Ascending aorta (tissue), 2 donors: ENCODE results near the gene KCNG2. TPM values are rescaled to one million over a fixed set of nuclear protein-coding genes. Genes with fewer than 3 reads are reported as not detected.

ENCODE experiments used
- DNase-seq, 2 donors: peaks; one replicate each; pipeline ENCODE4 v3.0.0-alpha.2; 2019; ENCODE audit warnings: low spot score in 2 of 2
- H3K27ac ChIP-seq, 2 donors: fragments of 200-600 bp; sonication (generic); one replicate each; pipeline ENCODE4 v1.5.1; 2016 to 2017; ENCODE audit warnings: mild to moderate bottlenecking in 1 of 2
- H3K27me3 ChIP-seq: fragments of 200-600 bp; sonication (generic); one replicate; pipeline ENCODE4 v1.5.1; 2017
- H3K36me3 ChIP-seq, 2 donors: fragments of 200-600 bp; sonication (generic); one replicate each; pipeline ENCODE4 v1.5.1; 2016
- H3K4me1 ChIP-seq, 2 donors: fragments of 200-600 bp; sonication (generic); one replicate each; pipeline ENCODE4 v1.5.1; 2016 to 2017; ENCODE audit warnings: mild to moderate bottlenecking in 1 of 2
- H3K4me3 ChIP-seq, 2 donors: fragments of 200-600 bp; sonication (generic); one replicate each; pipeline ENCODE4 v1.5.1; 2016 to 2017; ENCODE audit warnings: mild to moderate bottlenecking in 1 of 2
- H3K9me3 ChIP-seq, 2 donors: fragments of 200-600 bp; sonication (generic); one replicate each; pipeline ENCODE4 v1.5.1; 2016
- CTCF ChIP-seq, 3 experiments: fragments of 200-600 bp in 2 of 3; fragments of 450-650 bp in 1 of 3; sonication (generic) in 2 of 3; IDR thresholded peaks; one replicate each; pipeline ENCODE4 v1.5.1; 2016 to 2019; ENCODE audit warnings: antibody characterized with exemption in 3 of 3, mild to moderate bottlenecking in 1 of 3, moderate library complexity in 1 of 3
- intact Hi-C: fragments of 100-400 bp; cut with DNase I; formaldehyde crosslinking; loops from one replicate; pipeline ENCODE4 v1.15.1; 2023
- total RNA-seq: library from RNA; depleted of rRNA; stranded (reverse); fragments of >200 nt; gene quantifications from one replicate; pipeline ENCODE4 v1.1.0, GENCODE V29; 2016

The KCNG2 gene
- total RNA-seq, 1 donor from 2014 or later: not detected

GRCh38 chr18:79923896-79924585 is 126.3 kb downstream of the KCNG2 start:
- Histone ChIP-seq H3K4me1 (no peaks in the 10 kb centered on the region), H3K4me3 (no peak overlapping the region), H3K9me3 (peaks cover 0 to under 1% of the 10 kb centered on the region in 2 donors), H3K27me3 (no peaks in the 10 kb centered on the region), H3K27ac (no peak overlapping the region), H3K36me3 (peaks cover 10 to 35% of the 10 kb centered on the region in 2 donors)
- intact Hi-C loops: no loop called here
- DNase-seq: peak in 1 of 2 donors; percentile 41
- TF ChIP-seq CTCF (IDR thresholded peaks at IDR 0.05): no peak

DNA sequence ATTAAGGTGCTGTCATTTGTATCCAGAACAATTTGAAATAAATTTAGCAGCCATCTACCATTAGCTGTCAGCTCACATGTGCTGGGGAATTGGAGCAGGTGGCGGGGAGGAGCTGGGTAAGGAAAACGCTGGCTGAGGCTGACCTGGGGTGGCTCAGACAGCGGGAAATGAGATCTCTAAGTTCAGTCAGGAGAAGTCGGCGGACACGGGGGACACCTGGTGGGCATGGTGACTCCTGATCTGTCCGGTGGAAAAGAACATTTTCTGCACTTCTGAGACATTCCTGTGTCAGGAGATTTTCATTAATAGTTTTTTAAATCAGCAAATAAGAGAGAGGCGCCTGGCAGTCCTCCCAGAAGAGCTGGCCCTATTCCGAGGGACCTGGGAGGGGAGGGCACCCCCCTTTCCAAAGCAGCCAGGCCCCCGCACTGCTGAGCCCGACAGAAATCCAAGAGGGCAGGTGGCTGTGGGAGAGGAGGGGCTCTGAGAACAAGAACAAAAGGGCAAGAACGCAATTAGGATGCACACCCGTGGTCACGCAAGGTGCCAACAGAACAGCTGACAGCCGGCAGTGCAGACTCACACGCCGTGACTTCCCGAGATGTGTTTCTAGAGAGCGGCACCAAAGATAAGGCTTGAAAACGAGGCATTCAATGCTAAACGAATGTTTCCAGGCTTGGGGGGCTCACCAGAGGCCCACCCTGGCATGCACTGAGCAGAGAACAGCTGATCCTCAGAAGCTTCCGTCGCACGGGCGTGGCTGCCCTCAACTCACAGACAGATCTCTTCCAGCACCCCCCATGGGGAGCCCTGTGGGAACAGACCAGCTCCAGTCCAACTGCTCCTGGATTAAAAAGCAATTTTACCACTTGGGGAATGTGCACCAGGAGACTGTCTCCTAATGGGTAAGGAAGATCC is 127.3 kb downstream of the KCNG2 start:
- DNase-seq: peak in 1 of 2 donors; percentile 52
- H3K27me3 ChIP-seq: no peaks in the 10 kb centered on the region
- intact Hi-C loops: no loop called here
- peaks cover 10 to 11% of the 10 kb centered on the region in 2 donors for H3K9me3 ChIP-seq
- H3K4me1 ChIP-seq: no peaks in the 10 kb centered on the region
- peaks cover 19 to 43% of the 10 kb centered on the region in 2 donors for H3K36me3 ChIP-seq
- H3K4me3 ChIP-seq: no peak overlapping the region
- TF ChIP-seq CTCF (IDR thresholded peaks at IDR 0.05): no peak
- no peak overlapping the region for H3K27ac ChIP-seq

DNA sequence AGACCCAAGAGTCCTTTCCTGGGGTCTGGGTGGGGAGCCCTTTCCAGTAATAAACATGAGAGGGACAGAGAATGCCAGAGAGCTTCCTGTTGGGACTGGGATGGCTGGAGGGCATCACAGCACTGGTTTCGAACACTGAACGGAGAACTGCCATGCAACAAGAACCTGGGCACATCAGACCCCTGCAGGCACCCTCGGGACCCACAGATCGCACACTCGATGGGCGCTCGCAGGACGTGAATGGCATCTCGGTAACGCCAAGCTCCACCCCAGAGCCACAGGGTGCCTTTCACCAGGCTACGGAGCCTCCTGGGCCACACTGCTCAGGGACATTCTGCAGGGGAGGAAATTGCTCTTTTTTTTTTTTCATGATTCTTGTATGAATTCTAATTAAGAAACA is 128.6 kb downstream of the KCNG2 start:
- intact Hi-C loops: no loop called here
- no peaks in the 10 kb centered on the region for H3K27me3 ChIP-seq
- no peak overlapping the region for H3K27ac ChIP-seq
- H3K4me1 ChIP-seq: no peaks in the 10 kb centered on the region
- no peak for TF ChIP-seq CTCF (IDR thresholded peaks at IDR 0.05)
- DNase-seq: peak in 1 of 2 donors; percentile 40
- H3K9me3 ChIP-seq: peaks cover 16 to 22% of the 10 kb centered on the region in 2 donors
- H3K36me3 ChIP-seq: peaks cover 20 to 43% of the 10 kb centered on the region in 2 donors
- H3K4me3 ChIP-seq: no peak overlapping the region

DNA sequence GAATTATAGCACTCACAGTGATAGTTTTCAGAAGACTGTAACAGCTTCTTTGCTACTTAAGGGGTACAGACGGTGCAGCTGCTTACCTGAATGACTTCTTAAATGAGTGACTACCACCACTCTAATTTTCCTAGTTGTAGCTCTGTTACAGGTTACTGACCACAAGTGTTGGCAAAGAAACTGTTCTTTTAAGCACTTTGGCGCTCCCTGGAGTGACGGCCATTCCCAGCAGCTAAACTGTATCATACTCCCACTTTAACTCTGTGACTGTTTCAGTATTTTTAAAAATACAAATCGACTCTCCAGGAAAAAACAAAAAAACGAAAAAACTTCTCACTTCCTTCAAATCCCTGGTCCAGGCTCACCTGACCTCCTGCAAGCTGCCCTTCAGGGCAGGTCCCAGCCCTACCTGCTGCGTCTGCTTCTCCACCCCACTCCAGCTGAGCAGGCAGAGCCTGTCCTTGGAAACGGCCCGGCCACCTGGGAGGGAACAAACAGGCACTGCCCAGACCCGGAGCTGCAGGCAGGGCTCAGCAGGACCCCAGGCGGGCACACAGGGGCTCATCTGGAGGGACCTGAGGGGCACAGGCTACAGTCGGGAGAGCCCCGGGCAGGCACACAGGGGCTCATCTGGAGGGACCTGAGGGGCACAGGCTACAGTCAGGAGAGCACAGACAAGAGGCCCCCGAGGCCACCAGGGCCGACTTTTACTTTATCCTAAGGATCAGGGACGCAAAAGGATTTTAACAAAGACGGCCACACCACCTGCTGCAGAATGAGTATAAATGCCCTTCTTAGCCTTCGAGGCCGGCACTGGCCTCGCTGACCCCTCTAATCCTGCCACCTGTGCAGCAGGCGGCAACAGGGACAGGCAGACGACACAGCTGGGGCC is 129.2 kb downstream of the KCNG2 start:
- Histone ChIP-seq H3K9me3 (peaks cover 16 to 29% of the 10 kb centered on the region in 2 donors), H3K4me1 (no peaks in the 10 kb centered on the region), H3K27ac (no peak overlapping the region), H3K36me3 (peaks cover 20 to 43% of the 10 kb centered on the region in 2 donors), H3K4me3 (no peak overlapping the region), H3K27me3 (no peaks in the 10 kb centered on the region)
- DNase-seq: peak in 1 of 2 donors; percentile 59
- intact Hi-C loops: no loop called here
- TF ChIP-seq CTCF (IDR thresholded peaks at IDR 0.05): no peak
